Measurements from ENCODE around the gene PLXNA1. TPM values are rescaled to one million over a fixed set of nuclear protein-coding genes. Genes with fewer than 3 reads are reported as not detected.

PLXNA1 gene
- total and polyA plus RNA-seq, 9 of the 15 experiments (the other 6 are each of a cell fraction or from before 2014, with no cell fraction given), result 0.23 to 59.9 (median 16.8) TPM

- ChIA-PET CTCF (ENCODE audit: low intra/inter-chr PET ratio) (no interaction called here), POLR2A (interaction anchor here (0.5 to 0.6 kb wide), 2 partner anchors 206 to 779 kb away, joined by 3 to 4 read pairs; no protein-coding TSS in a partner anchor)
- intact Hi-C loops (cut with micrococcal nuclease), result no loop called here
- WGBS (ENCODE audit: insufficient coverage, low coverage, missing lambda C conversion rate), result 68% methylated on average over 7 of the region's 10 CpGs
- Histone ChIP-seq H3K27ac (ENCODE audit: extremely low read depth, low read depth, low read length) (no peak overlapping the region), H3K9ac (ENCODE audit: insufficient read depth in 1 of 2, low read depth in 2 of 2, low read length in 2 of 2) (no peak overlapping the region), H3K4me2 (ENCODE audit: insufficient read depth, low read length) (no peak overlapping the region), H3K27me3 (ENCODE audit: control insufficient read depth in 2 of 2, insufficient read depth in 2 of 2, low read length in 2 of 2) (no peaks in the 10 kb centered on the region), H3K4me3 (no peak overlapping the region), H3K9me1 (ENCODE audit: control insufficient read depth, insufficient read depth, low read length) (no peaks in the 10 kb centered on the region), H3K79me2 (ENCODE audit: control insufficient read depth, insufficient read depth, low read length) (no peaks in the 10 kb centered on the region), H3K9me3 (replicated peaks; ENCODE audit: control insufficient read depth, insufficient read depth, low read depth, low read length) (no peaks in the 10 kb centered on the region), H3K4me1 (replicated peaks in 1 of 2; ENCODE audit: control insufficient read depth in 2 of 2, insufficient read depth in 2 of 2, low read length in 2 of 2) (peaks cover 0 to 3% of the 10 kb centered on the region in 2 experiments; a peak in 2 of 5 replicates), H2AFZ (ENCODE audit: low read depth, low read length) (no peak overlapping the region), H3K36me3 (ENCODE audit: control insufficient read depth, insufficient read depth, low read length) (no peaks in the 10 kb centered on the region), H4K20me1 (replicated peaks; ENCODE audit: control insufficient read depth, insufficient read depth, low read length) (no peaks in the 10 kb centered on the region)
- FAIRE-seq (no peak), ATAC-seq (no peak), DNase-seq (ENCODE audit: extremely low read depth in 1 of 4, low spot score in 3 of 4) (no peak)
- no TSS peak for BruUV-seq (replicated peaks)
- in situ Hi-C loops (cut with MboI), result no loop called here
- TF ChIP-seq SRF (CRISPR knock-in tag; IDR thresholded peaks at IDR 0.05) (no peak), CBX3 (IDR thresholded peaks at IDR 0.05; ENCODE audit: borderline replicate concordance in 1 of 2, low read length in 2 of 2) (no peak), CEBPZ (IDR thresholded peaks at IDR 0.05; ENCODE audit: borderline replicate concordance, low read depth, low read length) (no peak), ZNF263 (CRISPR knock-in tag; IDR thresholded peaks at IDR 0.05; ENCODE audit: borderline replicate concordance) (no peak), SRSF1 (IDR thresholded peaks at IDR 0.05; ENCODE audit: low read depth, low read length) (no peak), SIN3B (IDR thresholded peaks at IDR 0.05; ENCODE audit: low read depth) (no peak), ZNF75A (CRISPR knock-in tag; IDR thresholded peaks at IDR 0.05) (no peak), ZBTB5 (IDR thresholded peaks at IDR 0.05) (no peak), IRF1 (CRISPR knock-in tag; IDR thresholded peaks at IDR 0.05; ENCODE audit: borderline replicate concordance) (no peak), SPI1 (IDR thresholded peaks at IDR 0.05; ENCODE audit: borderline replicate concordance, low read depth, low read length) (no peak)
- TF ChIP-seq, protein P1, sequence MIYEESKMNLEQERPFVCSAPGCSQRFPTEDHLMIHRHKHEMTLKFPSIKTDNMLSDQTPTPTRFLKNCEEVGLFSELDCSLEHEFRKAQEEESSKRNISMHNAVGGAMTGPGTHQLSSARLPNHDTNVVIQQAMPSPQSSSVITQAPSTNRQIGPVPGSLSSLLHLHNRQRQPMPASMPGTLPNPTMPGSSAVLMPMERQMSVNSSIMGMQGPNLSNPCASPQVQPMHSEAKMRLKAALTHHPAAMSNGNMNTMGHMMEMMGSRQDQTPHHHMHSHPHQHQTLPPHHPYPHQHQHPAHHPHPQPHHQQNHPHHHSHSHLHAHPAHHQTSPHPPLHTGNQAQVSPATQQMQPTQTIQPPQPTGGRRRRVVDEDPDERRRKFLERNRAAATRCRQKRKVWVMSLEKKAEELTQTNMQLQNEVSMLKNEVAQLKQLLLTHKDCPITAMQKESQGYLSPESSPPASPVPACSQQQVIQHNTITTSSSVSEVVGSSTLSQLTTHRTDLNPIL (CRISPR knock-in tag; IDR thresholded peaks at IDR 0.05), result no peak
These were observed 30.5 kb upstream of the PLXNA1 start for GRCh38 chr3:126952261-126952982.

Data from K562 (cell line).